Measurements from ENCODE around the gene CCNYL1.

DNA sequence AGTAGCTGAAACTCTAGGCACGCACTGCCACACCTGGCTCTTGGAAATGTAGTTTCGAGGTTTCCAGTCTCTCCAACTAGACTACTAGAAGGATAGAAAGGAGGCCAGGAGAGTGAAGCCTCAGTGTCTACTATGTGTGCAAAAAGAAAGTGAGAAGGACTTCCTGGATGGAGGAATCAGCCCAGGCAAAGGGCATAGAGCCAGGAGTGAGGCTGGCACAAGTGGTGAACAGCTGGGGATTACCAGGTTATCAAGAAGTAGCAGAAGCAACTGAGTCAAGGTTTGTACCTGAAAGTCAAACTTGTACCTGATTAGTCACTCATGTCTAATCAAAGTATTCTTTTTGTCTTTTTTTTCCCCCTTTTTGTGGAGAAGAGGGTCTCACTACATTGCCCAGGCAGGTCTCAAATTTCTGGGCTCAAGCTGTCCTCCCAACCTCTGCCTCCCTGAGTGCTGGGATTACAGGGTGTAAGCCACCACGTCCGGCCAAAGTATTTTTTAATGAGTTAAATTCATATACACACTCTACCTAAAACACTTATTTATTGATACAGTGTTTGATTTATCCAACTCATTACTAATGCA, 67.0 kb downstream of the CCNYL1 start:
- TF ChIP-seq POLR2AphosphoS5 (IDR thresholded peaks at IDR 0.05) (no peak), CTCF (IDR thresholded peaks at IDR 0.05) (no peak), EP300 (IDR thresholded peaks at IDR 0.05; ENCODE audit: low read depth) (no peak), POLR2A (IDR thresholded peaks at IDR 0.05) (no peak)

Data from transverse colon (tissue), 4 donors.